K562 (cell line): ENCODE data around the gene ORMDL2. TPM values are rescaled to one million over a fixed set of nuclear protein-coding genes. Genes with fewer than 3 reads are reported as not detected.
A peak's percentile ranks its signal among the peaks of the same experiment; 100 is the strongest.

Experiments used
- ATF7 ChIP-seq: fragments of 450-650 bp; IDR thresholded peaks from 2 replicates; pipeline ENCODE4 v1.7.1; 2014; ENCODE audit warnings: mild to moderate bottlenecking, moderate library complexity
- FOXK2 ChIP-seq, 2 experiments: fragments of 450-650 bp; IDR thresholded peaks in 1 of 2; conservative IDR thresholded peaks in 1 of 2; 2 replicates each; pipeline ENCODE4 v1.6.1; 2016; ENCODE audit warnings: low read depth in 2 of 2, mild to moderate bottlenecking in 1 of 2
- HOXB6 ChIP-seq: fragments of 250-450 bp; sonication (Bioruptor Pico); IDR thresholded peaks from 2 replicates; pipeline ENCODE4 v1.5.1; 2022; ENCODE audit warnings: mild to moderate bottlenecking, borderline replicate concordance
- IRF2 ChIP-seq: sonication (generic); formaldehyde crosslinking; IDR thresholded peaks from 2 replicates; pipeline ENCODE4 v1.8.1; 2022; ENCODE audit warnings: mild to moderate bottlenecking, missing genetic modification reagents
- MAZ ChIP-seq, 2 experiments: fragments of 450-650 bp in 1 of 2; sonication (generic) in 1 of 2; formaldehyde crosslinking; IDR thresholded peaks in 1 of 2; conservative IDR thresholded peaks in 1 of 2; 2 replicates each; pipeline versions ENCODE4 v1.4.0 to v1.5.0; 2020; ENCODE audit warnings: mild to moderate bottlenecking in 1 of 2, missing genetic modification reagents in 1 of 2
- MTA1 ChIP-seq: fragments of 450-650 bp; IDR thresholded peaks from 2 replicates; pipeline ENCODE4 v1.6.1; 2017; ENCODE audit warnings: borderline replicate concordance
- POLR3G ChIP-seq: IDR thresholded peaks from 2 replicates; pipeline ENCODE4 v1.6.1; 2011; ENCODE audit not compliant: insufficient read length, insufficient replicate concordance; ENCODE audit errors: extremely low read depth
- RUNX1 ChIP-seq: sonication (generic); IDR thresholded peaks from 2 replicates; pipeline ENCODE4 v1.6.1; 2016; ENCODE audit warnings: antibody characterized with exemption, low read depth
- SRSF1 ChIP-seq: fragments of 200-400 bp; formaldehyde crosslinking; IDR thresholded peaks from 2 replicates; pipeline ENCODE4 v1.6.1; 2017; ENCODE audit warnings: mild to moderate bottlenecking, low read depth, low read length, moderate library complexity
- ZBTB8A ChIP-seq: fragments of 450-650 bp; IDR thresholded peaks from 2 replicates; pipeline ENCODE4 v1.6.1; 2018; ENCODE audit warnings: mild to moderate bottlenecking, moderate library complexity; ENCODE audit not compliant: partially characterized antibody
- ZNF436 ChIP-seq: fragments of 250-450, 450-650 bp; sonication (Bioruptor Pico); formaldehyde crosslinking; IDR thresholded peaks from 2 replicates; pipeline ENCODE4 v1.7.0; 2020; ENCODE audit warnings: mild to moderate bottlenecking
- ZNF76 ChIP-seq: fragments of 250-450 bp; sonication (Bioruptor Pico); IDR thresholded peaks from 2 replicates; pipeline ENCODE4 v1.4.0; 2020; ENCODE audit warnings: mild to moderate bottlenecking, moderate library complexity, borderline replicate concordance
- polyA plus RNA-seq, 8 experiments: library from polyadenylated mRNA; depleted of rRNA in 4 of 8; stranded (reverse) in 5 of 8; unstranded in 3 of 8; fragments of >200 nt; fragmentation: Nextera tagmentation in 2 of 8; fragmentation: Illumina TruSeq in 1 of 8; extraction: Ambion mirVana in 2 of 8; extraction: Trizol in 1 of 8; gene quantifications; 2 replicates each; pipeline versions ENCODE4 v1.2.1 to v1.2.3, GENCODE V29; 2011 to 2014; ENCODE audit warnings: inconsistent platforms in 1 of 8, missing spikeins in 1 of 8
- total RNA-seq, 7 experiments: library from RNA; depleted of rRNA in 6 of 7; stranded (reverse); fragments of >200 nt in 6 of 7; fragmentation: Illumina TruSeq in 2 of 7; extraction: Trizol in 2 of 7; gene quantifications; 2 replicates each; pipeline versions ENCODE4 v1.2.1 to v1.2.3, GENCODE V29; 2011 to 2021; ENCODE audit warnings: low replicate concordance in 1 of 7
- TF ChIP-seq, protein P1 (sequence below): fragments of 450-650 bp; IDR thresholded peaks from 2 replicates; pipeline ENCODE4 v1.6.1; 2018; ENCODE audit not compliant: partially characterized antibody
- TF ChIP-seq, protein P2 (sequence below): fragments of 450-650 bp; IDR thresholded peaks from 2 replicates; pipeline ENCODE4 v1.6.1; 2016; ENCODE audit warnings: borderline replicate concordance

Gene ORMDL2
- total and polyA plus RNA-seq, 9 of the 15 experiments (the other 6 are each of a cell fraction or from before 2014, with no cell fraction given) = 9.9 to 113 (median 34.4) TPM

DNA sequence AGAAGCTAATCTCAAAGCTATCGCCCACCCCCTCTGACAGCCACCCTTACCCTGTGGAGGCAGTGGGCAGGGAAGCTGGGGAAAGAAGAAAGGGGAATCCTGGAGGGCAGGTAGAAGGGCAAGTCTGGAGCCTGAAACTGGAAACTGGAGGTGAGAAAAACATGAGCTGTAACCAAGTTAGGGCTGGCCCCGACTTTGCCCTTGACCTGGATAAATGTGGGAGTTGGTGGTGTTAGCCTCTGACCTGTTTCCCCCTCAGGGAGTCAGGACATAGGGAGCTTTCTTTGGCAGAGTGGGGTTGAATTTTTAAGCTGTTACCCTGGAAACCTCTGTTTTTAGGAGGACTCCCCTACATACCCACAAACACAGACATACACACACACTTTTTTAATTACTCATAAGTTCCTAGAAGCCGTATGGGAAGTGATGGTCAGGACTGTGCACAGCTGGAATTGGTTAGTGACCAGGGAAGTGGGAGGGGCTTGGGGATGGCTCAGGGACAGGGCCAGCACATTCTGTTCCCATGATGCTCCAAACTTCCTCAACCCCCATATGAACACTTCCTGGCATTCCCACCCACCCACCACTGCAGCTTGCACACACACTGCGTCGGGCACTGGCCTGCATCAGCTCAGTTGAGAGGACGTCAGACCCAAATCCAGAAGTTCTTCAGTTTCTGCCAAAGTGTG lies 29.9 kb downstream of the ORMDL2 start (continued):
- TF ChIP-seq RUNX1 (no peak), POLR3G (no peak), ZNF436 (CRISPR knock-in tag) (no peak), ATF7 (no peak), SRSF1 (no peak), MAZ (CRISPR knock-in tag; conservative IDR thresholded peaks at IDR 0.05 in 1 of 2, IDR thresholded peaks at IDR 0.05 in 1 of 2) (peak in 1 of 2 experiments; percentile 48; a peak in 1 of 4 replicates), FOXK2 (conservative IDR thresholded peaks at IDR 0.05 in 1 of 2, IDR thresholded peaks at IDR 0.05 in 1 of 2; ENCODE audit: low read depth in 2 of 2) (0 out of 4 replicates have a peak, but pooled peaks of 1 of the 2 experiments have one; percentile 31), ZBTB8A (no peak), IRF2 (no peak), HOXB6 (CRISPR knock-in tag) (no peak), MTA1 (no peak), ZNF76 (no peak)
- TF ChIP-seq, protein P1, sequence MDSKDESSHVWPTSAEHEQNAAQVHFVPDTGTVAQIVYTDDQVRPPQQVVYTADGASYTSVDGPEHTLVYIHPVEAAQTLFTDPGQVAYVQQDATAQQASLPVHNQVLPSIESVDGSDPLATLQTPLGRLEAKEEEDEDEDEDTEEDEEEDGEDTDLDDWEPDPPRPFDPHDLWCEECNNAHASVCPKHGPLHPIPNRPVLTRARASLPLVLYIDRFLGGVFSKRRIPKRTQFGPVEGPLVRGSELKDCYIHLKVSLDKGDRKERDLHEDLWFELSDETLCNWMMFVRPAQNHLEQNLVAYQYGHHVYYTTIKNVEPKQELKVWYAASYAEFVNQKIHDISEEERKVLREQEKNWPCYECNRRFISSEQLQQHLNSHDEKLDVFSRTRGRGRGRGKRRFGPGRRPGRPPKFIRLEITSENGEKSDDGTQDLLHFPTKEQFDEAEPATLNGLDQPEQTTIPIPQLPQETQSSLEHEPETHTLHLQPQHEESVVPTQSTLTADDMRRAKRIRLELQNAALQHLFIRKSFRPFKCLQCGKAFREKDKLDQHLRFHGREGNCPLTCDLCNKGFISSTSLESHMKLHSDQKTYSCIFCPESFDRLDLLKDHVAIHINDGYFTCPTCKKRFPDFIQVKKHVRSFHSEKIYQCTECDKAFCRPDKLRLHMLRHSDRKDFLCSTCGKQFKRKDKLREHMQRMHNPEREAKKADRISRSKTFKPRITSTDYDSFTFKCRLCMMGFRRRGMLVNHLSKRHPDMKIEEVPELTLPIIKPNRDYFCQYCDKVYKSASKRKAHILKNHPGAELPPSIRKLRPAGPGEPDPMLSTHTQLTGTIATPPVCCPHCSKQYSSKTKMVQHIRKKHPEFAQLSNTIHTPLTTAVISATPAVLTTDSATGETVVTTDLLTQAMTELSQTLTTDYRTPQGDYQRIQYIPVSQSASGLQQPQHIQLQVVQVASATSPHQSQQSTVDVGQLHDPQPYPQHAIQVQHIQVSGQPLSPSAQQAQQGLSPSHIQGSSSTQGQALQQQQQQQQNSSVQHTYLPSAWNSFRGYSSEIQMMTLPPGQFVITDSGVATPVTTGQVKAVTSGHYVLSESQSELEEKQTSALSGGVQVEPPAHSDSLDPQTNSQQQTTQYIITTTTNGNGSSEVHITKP = peak; percentile 15
- TF ChIP-seq, protein P2, sequence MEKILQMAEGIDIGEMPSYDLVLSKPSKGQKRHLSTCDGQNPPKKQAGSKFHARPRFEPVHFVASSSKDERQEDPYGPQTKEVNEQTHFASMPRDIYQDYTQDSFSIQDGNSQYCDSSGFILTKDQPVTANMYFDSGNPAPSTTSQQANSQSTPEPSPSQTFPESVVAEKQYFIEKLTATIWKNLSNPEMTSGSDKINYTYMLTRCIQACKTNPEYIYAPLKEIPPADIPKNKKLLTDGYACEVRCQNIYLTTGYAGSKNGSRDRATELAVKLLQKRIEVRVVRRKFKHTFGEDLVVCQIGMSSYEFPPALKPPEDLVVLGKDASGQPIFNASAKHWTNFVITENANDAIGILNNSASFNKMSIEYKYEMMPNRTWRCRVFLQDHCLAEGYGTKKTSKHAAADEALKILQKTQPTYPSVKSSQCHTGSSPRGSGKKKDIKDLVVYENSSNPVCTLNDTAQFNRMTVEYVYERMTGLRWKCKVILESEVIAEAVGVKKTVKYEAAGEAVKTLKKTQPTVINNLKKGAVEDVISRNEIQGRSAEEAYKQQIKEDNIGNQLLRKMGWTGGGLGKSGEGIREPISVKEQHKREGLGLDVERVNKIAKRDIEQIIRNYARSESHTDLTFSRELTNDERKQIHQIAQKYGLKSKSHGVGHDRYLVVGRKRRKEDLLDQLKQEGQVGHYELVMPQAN = no peak
